Liver (tissue), 3 donors: ENCODE data around the gene L3MBTL1.

Experiments used
- EGR1 ChIP-seq, 2 donors: IDR thresholded peaks; 2 replicates each; pipeline ENCODE4 v1.6.1; 2016 to 2018; ENCODE audit warnings: antibody characterized with exemption in 2 of 2, low read depth in 2 of 2
- HNF4A ChIP-seq, 2 donors: conservative IDR thresholded peaks; 2 replicates each; pipeline ENCODE4 v1.6.1; 2016; ENCODE audit warnings: antibody characterized with exemption in 2 of 2, mild to moderate bottlenecking in 2 of 2
- JUND ChIP-seq, 2 donors: IDR thresholded peaks; 2 replicates each; pipeline ENCODE4 v1.6.1; 2016; ENCODE audit warnings: antibody characterized with exemption in 2 of 2
- MAX ChIP-seq: IDR thresholded peaks from 2 replicates; pipeline ENCODE4 v1.6.1; 2016; ENCODE audit warnings: antibody characterized with exemption
- RAD21 ChIP-seq, 2 donors: IDR thresholded peaks; 2 replicates each; pipeline ENCODE4 v1.6.1; 2016; ENCODE audit warnings: antibody characterized with exemption in 2 of 2, mild to moderate bottlenecking in 2 of 2
- REST ChIP-seq: IDR thresholded peaks from 2 replicates; pipeline ENCODE4 v1.6.1; 2016; ENCODE audit warnings: antibody characterized with exemption, mild to moderate bottlenecking
- RXRA ChIP-seq, 2 donors: IDR thresholded peaks; 2 replicates each; pipeline ENCODE4 v1.6.1; 2017 to 2018; ENCODE audit warnings: antibody characterized with exemption in 2 of 2, mild to moderate bottlenecking in 1 of 2
- TAF1 ChIP-seq: conservative IDR thresholded peaks from 2 replicates; pipeline ENCODE4 v1.6.1; 2016; ENCODE audit warnings: antibody characterized with exemption, mild to moderate bottlenecking
- YY1 ChIP-seq: IDR thresholded peaks from 2 replicates; pipeline ENCODE4 v1.6.1; 2016; ENCODE audit warnings: antibody characterized with exemption, mild to moderate bottlenecking
- TF ChIP-seq, protein P1 (sequence below): fragments of 150-350 bp; IDR thresholded peaks from 2 replicates; pipeline ENCODE4 v1.5.1; 2017; ENCODE audit warnings: improper control_type of control experiment, low read depth, low read length; ENCODE audit not compliant: missing input control
- TF ChIP-seq, protein P2 (sequence below): IDR thresholded peaks from 2 replicates; pipeline ENCODE4 v1.6.1; 2016; ENCODE audit warnings: antibody characterized with exemption
- donor health status: healthy.
- donor health status: healthy.

- TF ChIP-seq, protein P1, sequence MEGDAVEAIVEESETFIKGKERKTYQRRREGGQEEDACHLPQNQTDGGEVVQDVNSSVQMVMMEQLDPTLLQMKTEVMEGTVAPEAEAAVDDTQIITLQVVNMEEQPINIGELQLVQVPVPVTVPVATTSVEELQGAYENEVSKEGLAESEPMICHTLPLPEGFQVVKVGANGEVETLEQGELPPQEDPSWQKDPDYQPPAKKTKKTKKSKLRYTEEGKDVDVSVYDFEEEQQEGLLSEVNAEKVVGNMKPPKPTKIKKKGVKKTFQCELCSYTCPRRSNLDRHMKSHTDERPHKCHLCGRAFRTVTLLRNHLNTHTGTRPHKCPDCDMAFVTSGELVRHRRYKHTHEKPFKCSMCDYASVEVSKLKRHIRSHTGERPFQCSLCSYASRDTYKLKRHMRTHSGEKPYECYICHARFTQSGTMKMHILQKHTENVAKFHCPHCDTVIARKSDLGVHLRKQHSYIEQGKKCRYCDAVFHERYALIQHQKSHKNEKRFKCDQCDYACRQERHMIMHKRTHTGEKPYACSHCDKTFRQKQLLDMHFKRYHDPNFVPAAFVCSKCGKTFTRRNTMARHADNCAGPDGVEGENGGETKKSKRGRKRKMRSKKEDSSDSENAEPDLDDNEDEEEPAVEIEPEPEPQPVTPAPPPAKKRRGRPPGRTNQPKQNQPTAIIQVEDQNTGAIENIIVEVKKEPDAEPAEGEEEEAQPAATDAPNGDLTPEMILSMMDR, result no peak
- TF ChIP-seq JUND (IDR thresholded peaks at IDR 0.05) (no peak), RAD21 (IDR thresholded peaks at IDR 0.05) (no peak), MAX (no peak), REST (no peak), EGR1 (IDR thresholded peaks at IDR 0.05; ENCODE audit: low read depth in 2 of 2) (no peak), RXRA (IDR thresholded peaks at IDR 0.05) (no peak), YY1 (no peak), TAF1 (no peak), HNF4A (conservative IDR thresholded peaks at IDR 0.05) (no peak)
- TF ChIP-seq, protein P2, sequence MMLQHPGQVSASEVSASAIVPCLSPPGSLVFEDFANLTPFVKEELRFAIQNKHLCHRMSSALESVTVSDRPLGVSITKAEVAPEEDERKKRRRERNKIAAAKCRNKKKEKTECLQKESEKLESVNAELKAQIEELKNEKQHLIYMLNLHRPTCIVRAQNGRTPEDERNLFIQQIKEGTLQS, result no peak
Measured at GRCh38 chr20:43572891-43573290, 65.4 kb downstream of the L3MBTL1 start.
